WTC11 (cell line): Measurements from ENCODE around the gene KDM4C. TPM values are rescaled to one million over a fixed set of nuclear protein-coding genes. Genes with fewer than 3 reads are reported as not detected.

ENCODE experiments used
- ATAC-seq: fragments of 200-7000 bp; cut with Tn5 transposase; 2 replicates; pipeline ENCODE4 v1.10.0; 2021; ENCODE audit warnings: mild to moderate bottlenecking, moderate library complexity
- CTCF ChIA-PET: fragments of 300-600 bp; sonication (Branson Sonifier 250); formaldehyde crosslinking; loops from one replicate; lab custom pipeline; 2021; ENCODE audit warnings: antibody characterized with exemption; lab: Charles Lee
- POLR2A ChIA-PET: fragments of 350-600 bp; sonication (Branson Sonifier 250); formaldehyde crosslinking; loops from one replicate; lab custom pipeline; 2021; ENCODE audit warnings: antibody characterized with exemption; lab: Charles Lee
- DNase-seq: peaks from one replicate; pipeline ENCODE4 v3.0.0; 2021; ENCODE audit warnings: low spot score
- H3K27ac Mint-ChIP-seq: 2 replicates; pipeline ENCODE4 v1.8.0; 2021; ENCODE audit warnings: mixed read lengths
- H3K27me3 Mint-ChIP-seq: 2 replicates; pipeline ENCODE4 v1.8.0; 2021; ENCODE audit warnings: low read depth, mild to moderate bottlenecking, moderate library complexity, mixed read lengths
- H3K36me3 Mint-ChIP-seq: 2 replicates; pipeline ENCODE4 v1.8.0; 2021; ENCODE audit warnings: mixed read lengths
- H3K4me1 Mint-ChIP-seq: 2 replicates; pipeline ENCODE4 v1.8.0; 2022; ENCODE audit warnings: mixed read lengths
- H3K4me3 Mint-ChIP-seq: 2 replicates; pipeline ENCODE4 v1.8.0; 2021; ENCODE audit warnings: mild to moderate bottlenecking, moderate library complexity, mixed read lengths
- H3K9me3 Mint-ChIP-seq: 2 replicates; pipeline ENCODE4 v1.8.0; 2021; ENCODE audit warnings: mixed read lengths
- ESRRA ChIP-seq: sonication (generic); formaldehyde crosslinking; IDR thresholded peaks from 2 replicates; pipeline ENCODE4 v1.8.1; 2022; ENCODE audit warnings: mild to moderate bottlenecking, missing genetic modification reagents, borderline replicate concordance
- GRHL2 ChIP-seq: fragments of 250-450 bp; sonication (Bioruptor Pico); IDR thresholded peaks from 2 replicates; pipeline ENCODE4 v1.8.0; 2022; ENCODE audit warnings: mild to moderate bottlenecking, moderate library complexity; ENCODE audit not compliant: insufficient replicate concordance, severe bottlenecking
- IRF2 ChIP-seq: sonication (generic); formaldehyde crosslinking; IDR thresholded peaks from 2 replicates; pipeline ENCODE4 v1.8.0; 2022; ENCODE audit warnings: low read depth, missing genetic modification reagents, borderline replicate concordance
- JAZF1 ChIP-seq: fragments of 250-450 bp; sonication (Bioruptor Pico); IDR thresholded peaks from 2 replicates; pipeline ENCODE4 v1.9.0; 2021; ENCODE audit warnings: moderate library complexity, mild to moderate bottlenecking, inconsistent platforms
- NR2C2 ChIP-seq: sonication (generic); formaldehyde crosslinking; IDR thresholded peaks from 2 replicates; pipeline ENCODE4 v1.8.0; 2022; ENCODE audit warnings: mild to moderate bottlenecking, missing genetic modification reagents
- OVOL2 ChIP-seq: fragments of 250-450 bp; sonication (Bioruptor Pico); IDR thresholded peaks from 2 replicates; pipeline ENCODE4 v1.9.0; 2021; ENCODE audit warnings: mild to moderate bottlenecking, borderline replicate concordance
- SOX15 ChIP-seq: fragments of 250-450 bp; sonication (Bioruptor Pico); IDR thresholded peaks from 2 replicates; pipeline ENCODE4 v1.9.0; 2021; ENCODE audit warnings: mild to moderate bottlenecking
- TEAD4 ChIP-seq: sonication (generic); formaldehyde crosslinking; IDR thresholded peaks from 2 replicates; pipeline ENCODE4 v1.8.0; 2022; ENCODE audit warnings: mild to moderate bottlenecking, missing genetic modification reagents
- ZNF121 ChIP-seq: sonication (generic); formaldehyde crosslinking; IDR thresholded peaks from 2 replicates; pipeline ENCODE4 v1.8.0; 2023; ENCODE audit warnings: missing genetic modification reagents
- ZNF138 ChIP-seq: sonication (generic); formaldehyde crosslinking; conservative IDR thresholded peaks from 2 replicates; pipeline ENCODE4 v1.8.1; 2022; ENCODE audit warnings: mild to moderate bottlenecking, moderate library complexity, missing genetic modification reagents
- ZNF232 ChIP-seq: sonication (generic); formaldehyde crosslinking; IDR thresholded peaks from 2 replicates; pipeline ENCODE4 v1.8.0; 2022; ENCODE audit warnings: mild to moderate bottlenecking, missing genetic modification reagents
- ZNF263 ChIP-seq: sonication (generic); formaldehyde crosslinking; IDR thresholded peaks from 2 replicates; pipeline ENCODE4 v1.8.1; 2022; ENCODE audit warnings: low read depth, mild to moderate bottlenecking, moderate library complexity, missing genetic modification reagents
- ZNF423 ChIP-seq: fragments of 250-450 bp; sonication (Bioruptor Pico); IDR thresholded peaks from 2 replicates; pipeline ENCODE4 v2.1.2; 2022; ENCODE audit warnings: mild to moderate bottlenecking, moderate library complexity
- ZNF671 ChIP-seq: fragments of 250-450 bp; sonication (Bioruptor Pico); IDR thresholded peaks from 2 replicates; pipeline ENCODE4 v1.8.0; 2021; ENCODE audit warnings: mild to moderate bottlenecking
- total RNA-seq: library from RNA; stranded (reverse); gene quantifications from 3 replicates; pipeline ENCODE4 v1.2.3, GENCODE V29; 2021
- TF ChIP-seq, protein P1 (sequence below): sonication (generic); formaldehyde crosslinking; IDR thresholded peaks from 2 replicates; pipeline ENCODE4 v1.8.1; 2022; ENCODE audit warnings: mild to moderate bottlenecking, missing genetic modification reagents, moderate library complexity, borderline replicate concordance
- TF ChIP-seq, protein P2 (sequence below): sonication (generic); formaldehyde crosslinking; conservative IDR thresholded peaks from 2 replicates; pipeline ENCODE4 v1.8.1; 2022; ENCODE audit warnings: mild to moderate bottlenecking, missing genetic modification reagents
- TF ChIP-seq, protein P3 (sequence below): fragments of 200-600 bp; IDR thresholded peaks from 2 replicates; pipeline ENCODE4 v1.8.0; 2022; ENCODE audit warnings: antibody characterized with exemption
- TF ChIP-seq, protein P4 (sequence below): fragments of 250-450 bp; sonication (Bioruptor Pico); IDR thresholded peaks from 2 replicates; pipeline ENCODE4 v1.8.0; 2021; ENCODE audit warnings: mild to moderate bottlenecking
- TF ChIP-seq, protein P5 (sequence below): sonication (generic); formaldehyde crosslinking; IDR thresholded peaks from 2 replicates; pipeline ENCODE4 v1.8.1; 2022; ENCODE audit warnings: mild to moderate bottlenecking, moderate library complexity, missing genetic modification reagents
- TF ChIP-seq, protein P6 (sequence below): sonication (generic); formaldehyde crosslinking; IDR thresholded peaks from 2 replicates; pipeline ENCODE4 v1.8.1; 2023; ENCODE audit warnings: mild to moderate bottlenecking, missing genetic modification reagents, moderate library complexity
- TF ChIP-seq, protein P7 (sequence below): sonication (generic); formaldehyde crosslinking; IDR thresholded peaks from 2 replicates; pipeline ENCODE4 v1.8.0; 2022; ENCODE audit warnings: mild to moderate bottlenecking, missing genetic modification reagents

KDM4C gene
- total RNA-seq, 1 experiment from 2014 or later = 29.2 TPM

DNA sequence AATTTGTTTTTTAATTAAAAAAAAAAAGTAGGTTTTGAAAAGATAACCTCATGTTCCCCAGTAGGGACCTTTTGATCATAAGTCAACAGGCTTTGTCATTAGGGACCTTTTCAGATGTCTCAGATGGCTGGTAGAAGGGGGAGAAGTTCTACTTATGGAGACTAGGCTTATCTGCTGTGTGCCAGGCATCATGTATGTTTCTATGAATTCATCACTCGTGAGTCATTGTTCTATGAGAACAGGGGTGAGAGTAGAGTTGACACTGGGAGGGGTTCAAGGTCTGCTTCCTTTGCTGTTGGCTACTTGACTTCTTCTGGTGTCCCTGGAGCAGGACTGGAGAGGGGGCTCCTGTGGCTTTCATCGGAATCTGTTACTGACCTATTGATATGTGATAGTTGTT is 138.8 kb downstream of the KDM4C start:
- Mint-ChIP-seq H3K36me3 (peaks cover 7% of the 10 kb centered on the region), H3K27me3 (no peaks in the 10 kb centered on the region), H3K4me3 (no peak overlapping the region), H3K4me1 (peaks cover 12% of the 10 kb centered on the region), H3K27ac (no peak overlapping the region), H3K9me3 (no peaks in the 10 kb centered on the region)
- ChIA-PET POLR2A (no interaction called here), CTCF (interaction anchor here (1.0 kb wide), 1 partner anchor 69 kb away, joined by 3 read pairs; no protein-coding TSS in a partner anchor)
- TF ChIP-seq ZNF138 (CRISPR knock-in tag) (no peak), GRHL2 (CRISPR knock-in tag) (no peak), ZNF671 (CRISPR knock-in tag) (no peak), IRF2 (CRISPR knock-in tag) (no peak), ZNF121 (CRISPR knock-in tag) (no peak), SOX15 (CRISPR knock-in tag) (no peak), JAZF1 (CRISPR knock-in tag) (no peak), TEAD4 (CRISPR knock-in tag) (no peak)
- TF ChIP-seq, protein P1, sequence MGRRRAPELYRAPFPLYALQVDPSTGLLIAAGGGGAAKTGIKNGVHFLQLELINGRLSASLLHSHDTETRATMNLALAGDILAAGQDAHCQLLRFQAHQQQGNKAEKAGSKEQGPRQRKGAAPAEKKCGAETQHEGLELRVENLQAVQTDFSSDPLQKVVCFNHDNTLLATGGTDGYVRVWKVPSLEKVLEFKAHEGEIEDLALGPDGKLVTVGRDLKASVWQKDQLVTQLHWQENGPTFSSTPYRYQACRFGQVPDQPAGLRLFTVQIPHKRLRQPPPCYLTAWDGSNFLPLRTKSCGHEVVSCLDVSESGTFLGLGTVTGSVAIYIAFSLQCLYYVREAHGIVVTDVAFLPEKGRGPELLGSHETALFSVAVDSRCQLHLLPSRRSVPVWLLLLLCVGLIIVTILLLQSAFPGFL = no peak
- TF ChIP-seq, protein P2, sequence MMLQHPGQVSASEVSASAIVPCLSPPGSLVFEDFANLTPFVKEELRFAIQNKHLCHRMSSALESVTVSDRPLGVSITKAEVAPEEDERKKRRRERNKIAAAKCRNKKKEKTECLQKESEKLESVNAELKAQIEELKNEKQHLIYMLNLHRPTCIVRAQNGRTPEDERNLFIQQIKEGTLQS (CRISPR knock-in tag) = no peak
- TF ChIP-seq, protein P3, sequence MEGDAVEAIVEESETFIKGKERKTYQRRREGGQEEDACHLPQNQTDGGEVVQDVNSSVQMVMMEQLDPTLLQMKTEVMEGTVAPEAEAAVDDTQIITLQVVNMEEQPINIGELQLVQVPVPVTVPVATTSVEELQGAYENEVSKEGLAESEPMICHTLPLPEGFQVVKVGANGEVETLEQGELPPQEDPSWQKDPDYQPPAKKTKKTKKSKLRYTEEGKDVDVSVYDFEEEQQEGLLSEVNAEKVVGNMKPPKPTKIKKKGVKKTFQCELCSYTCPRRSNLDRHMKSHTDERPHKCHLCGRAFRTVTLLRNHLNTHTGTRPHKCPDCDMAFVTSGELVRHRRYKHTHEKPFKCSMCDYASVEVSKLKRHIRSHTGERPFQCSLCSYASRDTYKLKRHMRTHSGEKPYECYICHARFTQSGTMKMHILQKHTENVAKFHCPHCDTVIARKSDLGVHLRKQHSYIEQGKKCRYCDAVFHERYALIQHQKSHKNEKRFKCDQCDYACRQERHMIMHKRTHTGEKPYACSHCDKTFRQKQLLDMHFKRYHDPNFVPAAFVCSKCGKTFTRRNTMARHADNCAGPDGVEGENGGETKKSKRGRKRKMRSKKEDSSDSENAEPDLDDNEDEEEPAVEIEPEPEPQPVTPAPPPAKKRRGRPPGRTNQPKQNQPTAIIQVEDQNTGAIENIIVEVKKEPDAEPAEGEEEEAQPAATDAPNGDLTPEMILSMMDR = no peak
- TF ChIP-seq, protein P4, sequence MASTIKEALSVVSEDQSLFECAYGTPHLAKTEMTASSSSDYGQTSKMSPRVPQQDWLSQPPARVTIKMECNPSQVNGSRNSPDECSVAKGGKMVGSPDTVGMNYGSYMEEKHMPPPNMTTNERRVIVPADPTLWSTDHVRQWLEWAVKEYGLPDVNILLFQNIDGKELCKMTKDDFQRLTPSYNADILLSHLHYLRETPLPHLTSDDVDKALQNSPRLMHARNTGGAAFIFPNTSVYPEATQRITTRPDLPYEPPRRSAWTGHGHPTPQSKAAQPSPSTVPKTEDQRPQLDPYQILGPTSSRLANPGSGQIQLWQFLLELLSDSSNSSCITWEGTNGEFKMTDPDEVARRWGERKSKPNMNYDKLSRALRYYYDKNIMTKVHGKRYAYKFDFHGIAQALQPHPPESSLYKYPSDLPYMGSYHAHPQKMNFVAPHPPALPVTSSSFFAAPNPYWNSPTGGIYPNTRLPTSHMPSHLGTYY = no peak
- TF ChIP-seq, protein P5, sequence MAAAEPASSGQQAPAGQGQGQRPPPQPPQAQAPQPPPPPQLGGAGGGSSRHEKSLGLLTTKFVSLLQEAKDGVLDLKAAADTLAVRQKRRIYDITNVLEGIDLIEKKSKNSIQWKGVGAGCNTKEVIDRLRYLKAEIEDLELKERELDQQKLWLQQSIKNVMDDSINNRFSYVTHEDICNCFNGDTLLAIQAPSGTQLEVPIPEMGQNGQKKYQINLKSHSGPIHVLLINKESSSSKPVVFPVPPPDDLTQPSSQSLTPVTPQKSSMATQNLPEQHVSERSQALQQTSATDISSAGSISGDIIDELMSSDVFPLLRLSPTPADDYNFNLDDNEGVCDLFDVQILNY (CRISPR knock-in tag) = no peak
- DNase-seq (no peak), ATAC-seq (no peak)

DNA sequence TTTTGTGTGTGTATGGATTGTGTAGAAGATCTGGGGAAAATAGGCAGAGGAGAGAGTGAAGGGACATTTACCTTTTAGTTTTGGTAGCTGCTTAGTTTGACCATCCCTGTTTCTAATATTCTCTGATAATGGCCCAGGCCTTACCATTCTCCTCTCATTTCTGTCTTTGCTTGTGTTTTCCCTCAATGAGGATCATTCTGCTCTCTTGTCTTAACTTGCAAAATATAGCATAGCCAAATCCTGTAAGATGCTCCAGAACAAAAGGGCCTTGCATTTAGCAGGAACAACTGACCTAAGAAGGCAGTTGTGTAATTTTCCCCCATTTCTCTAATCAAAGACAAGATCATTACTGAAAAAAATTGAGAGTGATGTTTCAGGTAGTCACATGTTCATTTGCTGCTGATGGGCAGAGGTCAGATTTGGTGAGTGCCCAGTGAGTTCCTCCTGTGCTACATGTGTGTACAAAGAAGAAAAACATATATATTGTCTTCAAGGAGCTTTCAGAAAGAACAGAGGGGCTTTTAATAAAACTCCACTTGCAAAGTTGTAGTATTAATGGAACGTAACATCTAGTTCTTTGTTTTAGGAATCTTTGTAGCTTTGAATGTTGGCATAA is 139.5 kb downstream of the KDM4C start:
- no peak overlapping the region for H3K4me3 Mint-ChIP-seq
- CTCF ChIA-PET = interaction anchor here (1.0 to 1.1 kb wide), 2 partner anchors 70 kb away, joined by 3 read pairs; no protein-coding TSS in a partner anchor
- H3K4me1 Mint-ChIP-seq = peaks cover 16% of the 10 kb centered on the region
- H3K27ac Mint-ChIP-seq = no peak overlapping the region
- TF ChIP-seq SOX15 (CRISPR knock-in tag) (no peak), OVOL2 (CRISPR knock-in tag) (no peak), ZNF263 (CRISPR knock-in tag) (no peak), ZNF232 (CRISPR knock-in tag) (no peak), NR2C2 (no peak), JAZF1 (CRISPR knock-in tag) (no peak), ZNF671 (CRISPR knock-in tag) (no peak), ZNF423 (no peak), ESRRA (CRISPR knock-in tag) (no peak)
- TF ChIP-seq, protein P2 (CRISPR knock-in tag) = no peak
- TF ChIP-seq, protein P6, sequence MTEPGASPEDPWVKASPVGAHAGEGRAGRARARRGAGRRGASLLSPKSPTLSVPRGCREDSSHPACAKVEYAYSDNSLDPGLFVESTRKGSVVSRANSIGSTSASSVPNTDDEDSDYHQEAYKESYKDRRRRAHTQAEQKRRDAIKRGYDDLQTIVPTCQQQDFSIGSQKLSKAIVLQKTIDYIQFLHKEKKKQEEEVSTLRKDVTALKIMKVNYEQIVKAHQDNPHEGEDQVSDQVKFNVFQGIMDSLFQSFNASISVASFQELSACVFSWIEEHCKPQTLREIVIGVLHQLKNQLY (CRISPR knock-in tag) = no peak
- TF ChIP-seq, protein P5 (CRISPR knock-in tag) = no peak
- TF ChIP-seq, protein P7, sequence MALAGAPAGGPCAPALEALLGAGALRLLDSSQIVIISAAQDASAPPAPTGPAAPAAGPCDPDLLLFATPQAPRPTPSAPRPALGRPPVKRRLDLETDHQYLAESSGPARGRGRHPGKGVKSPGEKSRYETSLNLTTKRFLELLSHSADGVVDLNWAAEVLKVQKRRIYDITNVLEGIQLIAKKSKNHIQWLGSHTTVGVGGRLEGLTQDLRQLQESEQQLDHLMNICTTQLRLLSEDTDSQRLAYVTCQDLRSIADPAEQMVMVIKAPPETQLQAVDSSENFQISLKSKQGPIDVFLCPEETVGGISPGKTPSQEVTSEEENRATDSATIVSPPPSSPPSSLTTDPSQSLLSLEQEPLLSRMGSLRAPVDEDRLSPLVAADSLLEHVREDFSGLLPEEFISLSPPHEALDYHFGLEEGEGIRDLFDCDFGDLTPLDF = no peak
- TF ChIP-seq, all 79 proteins: peak for 0
- Mint-ChIP-seq H3K36me3 (peaks cover 7% of the 10 kb centered on the region), H3K9me3 (no peaks in the 10 kb centered on the region), H3K27me3 (no peaks in the 10 kb centered on the region)
- POLR2A ChIA-PET = no interaction called here
- DNase-seq (no peak), ATAC-seq (no peak)
